Activated T-cell treated with anti-CD3 and anti-CD28 coated beads, Interleukin-2, amount 50 U/mL, for 24 hours (primary cell): ENCODE data around the gene MRPS17.

Source experiments
- DNase-seq: peaks from one replicate; pipeline ENCODE4 v3.0.0-alpha.2; 2020
- H3K27ac Mint-ChIP-seq: 2 replicates; pipeline ENCODE4 v1.8.0; 2020; ENCODE audit warnings: mild to moderate bottlenecking, mixed read lengths
- H3K27me3 Mint-ChIP-seq: 2 replicates; pipeline ENCODE4 v1.8.0; 2020; ENCODE audit warnings: mixed read lengths
- H3K36me3 Mint-ChIP-seq: 2 replicates; pipeline ENCODE4 v1.8.0; 2020; ENCODE audit warnings: low read depth, mixed read lengths
- H3K4me1 Mint-ChIP-seq: 2 replicates; pipeline ENCODE4 v1.8.0; 2020; ENCODE audit warnings: low read depth, mixed read lengths
- H3K4me3 Mint-ChIP-seq: 2 replicates; pipeline ENCODE4 v1.8.0; 2020; ENCODE audit warnings: mild to moderate bottlenecking, moderate library complexity, mixed read lengths
- H3K9me3 Mint-ChIP-seq: 2 replicates; pipeline ENCODE4 v1.8.0; 2020; ENCODE audit warnings: mixed read lengths

MRPS17 gene

DNA sequence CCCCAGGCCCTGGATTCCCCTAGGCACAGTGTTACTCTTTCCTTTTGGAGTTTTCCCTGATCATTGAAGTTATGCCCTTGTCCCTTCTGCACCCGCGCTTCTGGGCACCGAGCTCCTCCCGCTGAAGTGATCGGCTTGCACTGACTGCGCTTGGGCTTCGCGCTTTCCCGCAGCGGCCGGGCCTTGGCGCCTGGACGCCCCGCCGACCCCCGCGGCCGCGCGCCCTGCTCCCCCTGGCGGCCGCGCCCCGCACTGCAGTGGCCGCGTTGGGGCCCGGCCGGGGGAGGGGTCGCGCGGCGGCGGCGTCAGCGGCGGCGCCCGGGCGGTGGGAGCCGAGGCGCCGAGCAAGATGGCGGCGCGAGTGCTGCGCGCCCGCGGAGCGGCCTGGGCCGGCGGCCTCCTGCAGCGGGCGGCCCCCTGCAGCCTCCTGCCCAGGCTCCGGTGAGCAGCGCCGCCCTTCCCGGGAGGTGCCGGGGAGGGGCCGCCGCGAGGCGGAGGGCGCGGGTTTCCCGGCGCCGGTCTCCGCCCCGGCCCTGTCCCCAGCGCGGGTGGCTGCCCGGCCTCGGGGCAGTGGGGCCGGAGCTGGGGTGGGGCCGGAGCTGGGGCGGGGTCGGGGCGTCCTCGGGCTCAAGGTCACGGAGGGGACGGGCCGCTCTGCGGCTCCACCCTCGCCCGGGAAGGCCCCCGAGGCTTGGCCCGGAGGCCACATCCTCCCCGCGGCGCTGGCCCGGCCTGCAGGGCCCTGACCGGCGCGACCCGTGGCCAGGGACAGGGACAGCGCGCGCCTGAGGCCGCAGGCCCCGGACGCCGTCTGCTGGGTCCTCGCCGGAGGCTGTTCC is 12.8 kb downstream of the MRPS17 start, which contains the start of gene NIPSNAP2:
TSS of gene NIPSNAP2 (plus strand) at position 325 of the 839 bp plus-strand sequence. CDS start at position 350, 25 bp downstream.
- Mint-ChIP-seq H3K4me3 (peak within 1 kb of the TSS; percentile 90), H3K36me3 (peaks cover 31% of the 10 kb centered on the region), H3K4me1 (peaks cover 41% of the 10 kb centered on the region), H3K27me3 (no peaks in the 10 kb centered on the region), H3K9me3 (no peaks in the 10 kb centered on the region), H3K27ac (peak within 1 kb of the TSS; percentile 94)
- DNase-seq: peak; percentile 81

DNA sequence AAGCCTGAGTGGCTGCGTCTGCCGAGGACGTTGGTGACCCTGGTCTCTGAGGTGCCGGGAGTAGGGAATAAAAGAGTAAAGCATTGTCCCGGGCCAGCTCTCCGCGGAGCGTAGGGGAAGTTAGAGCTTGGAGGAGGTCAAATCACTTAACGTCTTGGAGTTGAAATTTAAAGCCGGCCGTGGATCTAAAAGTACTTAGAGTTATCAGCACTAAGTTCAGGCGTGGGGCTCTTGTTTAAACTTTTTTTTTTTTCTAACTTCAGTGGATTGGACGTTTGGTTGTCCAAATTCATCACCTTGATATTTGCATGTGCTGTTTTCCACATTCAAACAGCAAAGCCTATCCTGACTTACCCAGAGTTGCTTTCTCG is 13.4 kb downstream of the MRPS17 start:
- Mint-ChIP-seq H3K4me1 (peaks cover 44% of the 10 kb centered on the region), H3K9me3 (no peaks in the 10 kb centered on the region), H3K4me3 (peak overlapping the region; percentile 90), H3K36me3 (peaks cover 33% of the 10 kb centered on the region), H3K27ac (peak overlapping the region; percentile 94), H3K27me3 (no peaks in the 10 kb centered on the region)
- no peak for DNase-seq

- no peaks in the 10 kb centered on the region for H3K27me3 Mint-ChIP-seq
- H3K36me3 Mint-ChIP-seq: peaks cover 38% of the 10 kb centered on the region
- H3K9me3 Mint-ChIP-seq: no peaks in the 10 kb centered on the region
- peak overlapping the region; percentile 59 for H3K27ac Mint-ChIP-seq
- H3K4me3 Mint-ChIP-seq: peak overlapping the region; percentile 90
- DNase-seq: no peak
- H3K4me1 Mint-ChIP-seq: peaks cover 49% of the 10 kb centered on the region
These were observed 14.2 kb downstream of the MRPS17 start for GRCh38 chr7:55965805-55966421.

DNA sequence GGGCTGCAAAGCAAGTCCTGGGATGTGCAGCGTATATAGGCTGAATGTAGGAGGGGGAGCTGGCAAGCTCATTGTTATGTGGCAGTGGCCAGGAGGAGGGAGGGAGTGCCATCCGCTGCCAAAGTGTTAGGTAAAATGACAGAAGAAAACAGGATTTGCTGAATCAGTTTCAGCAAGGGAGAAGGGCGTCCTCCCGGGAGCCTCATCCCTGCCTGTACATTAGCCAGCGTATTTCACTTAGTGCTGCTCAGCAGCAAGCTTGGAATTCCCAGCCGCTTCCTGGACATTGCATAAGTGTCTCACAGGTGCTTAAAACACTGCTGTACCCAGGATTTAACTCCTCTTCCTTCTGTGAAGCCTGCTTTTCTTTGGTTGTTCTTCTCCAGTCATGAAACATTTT is 15.2 kb downstream of the MRPS17 start:
- DNase-seq: no peak
- H3K27me3 Mint-ChIP-seq: no peaks in the 10 kb centered on the region
- H3K4me1 Mint-ChIP-seq: peaks cover 55% of the 10 kb centered on the region
- no peak overlapping the region for H3K4me3 Mint-ChIP-seq
- no peaks in the 10 kb centered on the region for H3K9me3 Mint-ChIP-seq
- peak overlapping the region; percentile 57 for H3K27ac Mint-ChIP-seq
- H3K36me3 Mint-ChIP-seq: peaks cover 39% of the 10 kb centered on the region

DNA sequence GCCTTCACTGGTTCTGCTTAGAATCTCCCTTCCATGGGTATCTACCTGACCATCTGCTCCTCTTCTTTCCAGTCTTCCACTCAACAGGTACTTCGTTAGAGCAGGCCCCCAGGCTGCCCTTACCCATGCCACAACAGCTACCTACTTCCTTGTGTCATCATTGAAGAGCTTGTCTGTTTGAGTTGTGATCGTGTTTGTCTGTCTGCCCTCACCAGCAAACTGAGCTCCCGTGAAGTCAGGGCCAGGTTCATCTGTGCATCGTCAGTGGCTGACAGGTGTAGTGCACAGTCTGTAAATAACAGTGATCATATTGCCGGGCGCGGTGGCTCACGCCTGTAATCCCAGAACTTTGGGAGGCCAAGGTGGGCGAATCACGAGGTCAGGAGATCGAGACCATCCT is 17.7 kb downstream of the MRPS17 start:
- DNase-seq: no peak
- no peaks in the 10 kb centered on the region for H3K9me3 Mint-ChIP-seq
- peaks cover 45% of the 10 kb centered on the region for H3K4me1 Mint-ChIP-seq
- peak overlapping the region; percentile 58 for H3K27ac Mint-ChIP-seq
- H3K27me3 Mint-ChIP-seq: no peaks in the 10 kb centered on the region
- peaks cover 40% of the 10 kb centered on the region for H3K36me3 Mint-ChIP-seq
- H3K4me3 Mint-ChIP-seq: no peak overlapping the region

- H3K27me3 Mint-ChIP-seq: no peaks in the 10 kb centered on the region
- H3K27ac Mint-ChIP-seq: peak overlapping the region; percentile 5
- H3K36me3 Mint-ChIP-seq: peaks cover 39% of the 10 kb centered on the region
- no peaks in the 10 kb centered on the region for H3K9me3 Mint-ChIP-seq
- no peak overlapping the region for H3K4me3 Mint-ChIP-seq
- H3K4me1 Mint-ChIP-seq: peaks cover 45% of the 10 kb centered on the region
- DNase-seq: no peak
These were observed 18.9 kb downstream of the MRPS17 start for GRCh38 chr7:55970561-55970960.

- no peak for DNase-seq
- Mint-ChIP-seq H3K4me1 (peaks cover 41% of the 10 kb centered on the region), H3K27ac (peak overlapping the region; percentile 5), H3K9me3 (no peaks in the 10 kb centered on the region), H3K27me3 (no peaks in the 10 kb centered on the region), H3K4me3 (no peak overlapping the region), H3K36me3 (peaks cover 35% of the 10 kb centered on the region)
These were observed 19.3 kb downstream of the MRPS17 start for GRCh38 chr7:55970978-55971377.

GRCh38 chr7:55973747-55974250 is 22.1 kb downstream of the MRPS17 start:
- no peak for DNase-seq
- H3K36me3 Mint-ChIP-seq: peaks cover 34% of the 10 kb centered on the region
- no peaks in the 10 kb centered on the region for H3K9me3 Mint-ChIP-seq
- no peaks in the 10 kb centered on the region for H3K27me3 Mint-ChIP-seq
- H3K4me1 Mint-ChIP-seq: peaks cover 26% of the 10 kb centered on the region
- H3K27ac Mint-ChIP-seq: no peak overlapping the region
- H3K4me3 Mint-ChIP-seq: no peak overlapping the region

GRCh38 chr7:55975988-55976633 is 24.4 kb downstream of the MRPS17 start:
- no peak for DNase-seq
- Mint-ChIP-seq H3K27me3 (no peaks in the 10 kb centered on the region), H3K27ac (no peak overlapping the region), H3K36me3 (peaks cover 42% of the 10 kb centered on the region), H3K9me3 (no peaks in the 10 kb centered on the region), H3K4me3 (no peak overlapping the region), H3K4me1 (peaks cover 10% of the 10 kb centered on the region)

- no peak overlapping the region for H3K27ac Mint-ChIP-seq
- no peak overlapping the region for H3K4me3 Mint-ChIP-seq
- peaks cover 6% of the 10 kb centered on the region for H3K4me1 Mint-ChIP-seq
- H3K36me3 Mint-ChIP-seq: peaks cover 54% of the 10 kb centered on the region
- no peak for DNase-seq
- no peaks in the 10 kb centered on the region for H3K27me3 Mint-ChIP-seq
- H3K9me3 Mint-ChIP-seq: no peaks in the 10 kb centered on the region
These were observed 26.2 kb downstream of the MRPS17 start for GRCh38 chr7:55977831-55978230.

GRCh38 chr7:55980266-55980665 is 28.6 kb downstream of the MRPS17 start:
- H3K27ac Mint-ChIP-seq: no peak overlapping the region
- peaks cover 1% of the 10 kb centered on the region for H3K4me1 Mint-ChIP-seq
- H3K4me3 Mint-ChIP-seq: no peak overlapping the region
- no peaks in the 10 kb centered on the region for H3K27me3 Mint-ChIP-seq
- DNase-seq: no peak
- no peaks in the 10 kb centered on the region for H3K9me3 Mint-ChIP-seq
- H3K36me3 Mint-ChIP-seq: peaks cover 66% of the 10 kb centered on the region

GRCh38 chr7:55983537-55983936 is 31.9 kb downstream of the MRPS17 start:
- Mint-ChIP-seq H3K36me3 (peaks cover 75% of the 10 kb centered on the region), H3K4me1 (no peaks in the 10 kb centered on the region), H3K4me3 (no peak overlapping the region), H3K9me3 (no peaks in the 10 kb centered on the region), H3K27ac (no peak overlapping the region), H3K27me3 (no peaks in the 10 kb centered on the region)
- DNase-seq: no peak

- Mint-ChIP-seq H3K4me1 (no peaks in the 10 kb centered on the region), H3K36me3 (peaks cover 78% of the 10 kb centered on the region), H3K27ac (peak overlapping the region; percentile 42)
These were observed 40.7 kb downstream of the MRPS17 start for GRCh38 chr7:55992346-55992745.

GRCh38 chr7:55996856-55997500 is 45.3 kb downstream of the MRPS17 start:
- peaks cover 69% of the 10 kb centered on the region for H3K36me3 Mint-ChIP-seq
- H3K4me3 Mint-ChIP-seq: no peak overlapping the region
- no peaks in the 10 kb centered on the region for H3K9me3 Mint-ChIP-seq
- no peak for DNase-seq
- H3K4me1 Mint-ChIP-seq: peaks cover 19% of the 10 kb centered on the region
- H3K27me3 Mint-ChIP-seq: no peaks in the 10 kb centered on the region
- peak overlapping the region; percentile 57 for H3K27ac Mint-ChIP-seq

More at GRCh38 chr7:55992346-55992745, 40.7 kb downstream of the MRPS17 start:
- no peaks in the 10 kb centered on the region for H3K27me3 Mint-ChIP-seq
- no peaks in the 10 kb centered on the region for H3K9me3 Mint-ChIP-seq
- DNase-seq: no peak
- no peak overlapping the region for H3K4me3 Mint-ChIP-seq
